SU-DHL-6 (cell line): ENCODE data around the gene PCNX3.

Experiments
- H2AFZ ChIP-seq: fragments of 200-600 bp; sonication (generic); 2 replicates; pipeline ENCODE4 v1.6.1; 2014; ENCODE audit warnings: low read depth, mild to moderate bottlenecking, moderate library complexity, mixed read lengths, antibody characterized with exemption, low read length; ENCODE audit not compliant: severe bottlenecking
- H3F3A ChIP-seq: fragments of 200-600 bp; shearing (Covaris generic); 2 replicates; pipeline ENCODE4 v1.6.0; 2016; ENCODE audit warnings: antibody characterized with exemption, mild to moderate bottlenecking; ENCODE audit not compliant: insufficient read depth
- H3K27ac ChIP-seq: fragments of 200-600 bp; sonication (generic); 2 replicates; pipeline ENCODE4 v1.5.1; 2016; ENCODE audit warnings: low read depth, mild to moderate bottlenecking, low read length, moderate library complexity, mixed read lengths
- H3K27me3 ChIP-seq: fragments of 200-600 bp; sonication (generic), shearing (Covaris generic); 2 replicates; pipeline ENCODE4 v1.6.0; 2014; ENCODE audit warnings: mild to moderate bottlenecking, low read length
- H3K36me3 ChIP-seq: fragments of 200-600 bp; sonication (generic); 2 replicates; pipeline ENCODE4 v1.6.1; 2014; ENCODE audit warnings: mild to moderate bottlenecking, low read length, mixed read lengths
- H3K4me2 ChIP-seq: fragments of 300-600, 200-600 bp; shearing (Covaris generic), sonication (generic); 2 replicates; pipeline ENCODE4 v1.6.0; 2014; ENCODE audit warnings: low read length, low read depth, mild to moderate bottlenecking; ENCODE audit not compliant: poor library complexity, severe bottlenecking
- H3K4me3 ChIP-seq: fragments of 200-600 bp; sonication (generic); 2 replicates; pipeline ENCODE4 v1.5.1; 2014; ENCODE audit warnings: antibody characterized with exemption, low read length, mild to moderate bottlenecking, mixed read lengths; ENCODE audit not compliant: insufficient read depth, poor library complexity, severe bottlenecking
- H3K79me2 ChIP-seq: fragments of 200-600 bp; sonication (generic); 2 replicates; pipeline ENCODE4 v1.6.1; 2014; ENCODE audit warnings: mild to moderate bottlenecking, low read length, moderate library complexity; ENCODE audit not compliant: insufficient read depth
- H3K9ac ChIP-seq: fragments of 200-600 bp; sonication (generic); 2 replicates; pipeline ENCODE4 v1.7.0; 2014; ENCODE audit warnings: mild to moderate bottlenecking, low read length
- H3K9me2 ChIP-seq: fragments of 200-600 bp; sonication (generic); replicated peaks from 2 replicates; pipeline ENCODE4 v1.6.1; 2014; ENCODE audit warnings: low read length; ENCODE audit not compliant: insufficient read depth
- H3K9me3 ChIP-seq: fragments of 200-600 bp; sonication (generic); 2 replicates; pipeline ENCODE4 v1.6.1; 2014; ENCODE audit warnings: low read length, mixed read lengths; ENCODE audit not compliant: insufficient read depth
- H4K20me1 ChIP-seq: fragments of 200-600 bp; sonication (generic); 2 replicates; pipeline ENCODE4 v1.6.1; 2014; ENCODE audit warnings: low read depth, mild to moderate bottlenecking, antibody characterized with exemption, low read length, moderate library complexity, mixed read lengths
- EZH2phosphoT487 ChIP-seq: fragments of 200-600 bp; sonication (generic), shearing (Covaris generic); conservative IDR thresholded peaks from 2 replicates; pipeline ENCODE4 v1.6.1; 2018; ENCODE audit warnings: mild to moderate bottlenecking, antibody characterized with exemption, low read length, moderate library complexity, mixed read lengths
- TF ChIP-seq, protein P1 (sequence below): fragments of 200-600 bp; sonication (generic); IDR thresholded peaks from one replicate; pipeline ENCODE4 v1.5.1; 2017; ENCODE audit warnings: antibody characterized with exemption, mild to moderate bottlenecking, low read length, moderate library complexity; ENCODE audit not compliant: insufficient read depth, poor library complexity, severe bottlenecking

Gene PCNX3

DNA sequence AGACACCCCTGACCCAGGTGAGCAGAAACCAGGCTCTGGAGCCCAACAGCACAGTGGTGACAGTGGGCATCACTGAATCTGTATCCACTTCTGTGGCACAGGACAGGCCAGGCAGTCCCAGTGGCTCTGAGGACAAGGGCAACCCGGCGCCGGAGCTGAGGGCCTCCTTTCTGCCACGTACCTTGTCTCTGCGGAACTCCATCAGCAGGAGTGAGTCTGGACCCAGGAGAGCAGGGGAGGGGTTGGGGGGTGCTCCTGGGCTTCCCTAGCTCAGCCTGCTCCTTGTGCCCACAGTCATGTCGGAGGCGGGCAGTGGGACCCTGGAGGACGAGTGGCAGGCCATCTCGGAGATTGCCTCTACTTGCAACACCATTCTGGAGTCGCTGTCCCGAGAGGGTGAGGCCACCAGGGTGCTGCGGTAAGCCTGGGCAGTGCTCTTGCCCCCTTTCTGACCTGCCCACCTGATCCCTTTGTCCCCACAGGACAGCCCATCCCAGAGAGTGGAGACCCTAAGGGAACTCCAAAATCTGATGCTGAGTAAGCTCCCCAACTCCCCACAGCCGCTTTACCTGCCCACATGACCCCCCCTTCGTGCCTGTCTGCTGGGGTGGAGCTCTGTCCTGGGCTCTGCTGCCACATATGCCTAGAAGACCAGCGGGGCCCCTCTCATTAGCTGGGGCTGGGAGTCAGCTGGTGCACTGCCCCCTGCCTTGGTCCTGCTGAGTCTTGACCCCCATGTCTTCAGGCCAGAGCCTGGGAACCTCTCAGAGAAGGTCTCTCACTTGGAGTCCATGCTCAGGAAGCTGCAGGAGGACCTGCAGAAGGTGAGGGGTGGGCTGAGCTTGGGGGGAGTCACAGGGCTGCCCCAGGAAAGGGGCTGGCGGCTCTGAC is 34.3 kb downstream of the PCNX3 start:
- H3K4me3 ChIP-seq, result no peak overlapping the region
- H3K27me3 ChIP-seq, result no peaks in the 10 kb centered on the region
- peaks cover 19% of the 10 kb centered on the region for H3F3A ChIP-seq
- no peak overlapping the region for H3K4me2 ChIP-seq
- H3K9me3 ChIP-seq, result no peaks in the 10 kb centered on the region
- TF ChIP-seq, protein P1, sequence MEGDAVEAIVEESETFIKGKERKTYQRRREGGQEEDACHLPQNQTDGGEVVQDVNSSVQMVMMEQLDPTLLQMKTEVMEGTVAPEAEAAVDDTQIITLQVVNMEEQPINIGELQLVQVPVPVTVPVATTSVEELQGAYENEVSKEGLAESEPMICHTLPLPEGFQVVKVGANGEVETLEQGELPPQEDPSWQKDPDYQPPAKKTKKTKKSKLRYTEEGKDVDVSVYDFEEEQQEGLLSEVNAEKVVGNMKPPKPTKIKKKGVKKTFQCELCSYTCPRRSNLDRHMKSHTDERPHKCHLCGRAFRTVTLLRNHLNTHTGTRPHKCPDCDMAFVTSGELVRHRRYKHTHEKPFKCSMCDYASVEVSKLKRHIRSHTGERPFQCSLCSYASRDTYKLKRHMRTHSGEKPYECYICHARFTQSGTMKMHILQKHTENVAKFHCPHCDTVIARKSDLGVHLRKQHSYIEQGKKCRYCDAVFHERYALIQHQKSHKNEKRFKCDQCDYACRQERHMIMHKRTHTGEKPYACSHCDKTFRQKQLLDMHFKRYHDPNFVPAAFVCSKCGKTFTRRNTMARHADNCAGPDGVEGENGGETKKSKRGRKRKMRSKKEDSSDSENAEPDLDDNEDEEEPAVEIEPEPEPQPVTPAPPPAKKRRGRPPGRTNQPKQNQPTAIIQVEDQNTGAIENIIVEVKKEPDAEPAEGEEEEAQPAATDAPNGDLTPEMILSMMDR, result no peak
- TF ChIP-seq EZH2phosphoT487, result no peak
- no peak overlapping the region for H3K9ac ChIP-seq
- no peaks in the 10 kb centered on the region for H4K20me1 ChIP-seq
- no peaks in the 10 kb centered on the region for H3K9me2 ChIP-seq
- H3K79me2 ChIP-seq, result no peaks in the 10 kb centered on the region
- H3K27ac ChIP-seq, result no peak overlapping the region
- H2AFZ ChIP-seq, result no peak overlapping the region
- no peaks in the 10 kb centered on the region for H3K36me3 ChIP-seq

DNA sequence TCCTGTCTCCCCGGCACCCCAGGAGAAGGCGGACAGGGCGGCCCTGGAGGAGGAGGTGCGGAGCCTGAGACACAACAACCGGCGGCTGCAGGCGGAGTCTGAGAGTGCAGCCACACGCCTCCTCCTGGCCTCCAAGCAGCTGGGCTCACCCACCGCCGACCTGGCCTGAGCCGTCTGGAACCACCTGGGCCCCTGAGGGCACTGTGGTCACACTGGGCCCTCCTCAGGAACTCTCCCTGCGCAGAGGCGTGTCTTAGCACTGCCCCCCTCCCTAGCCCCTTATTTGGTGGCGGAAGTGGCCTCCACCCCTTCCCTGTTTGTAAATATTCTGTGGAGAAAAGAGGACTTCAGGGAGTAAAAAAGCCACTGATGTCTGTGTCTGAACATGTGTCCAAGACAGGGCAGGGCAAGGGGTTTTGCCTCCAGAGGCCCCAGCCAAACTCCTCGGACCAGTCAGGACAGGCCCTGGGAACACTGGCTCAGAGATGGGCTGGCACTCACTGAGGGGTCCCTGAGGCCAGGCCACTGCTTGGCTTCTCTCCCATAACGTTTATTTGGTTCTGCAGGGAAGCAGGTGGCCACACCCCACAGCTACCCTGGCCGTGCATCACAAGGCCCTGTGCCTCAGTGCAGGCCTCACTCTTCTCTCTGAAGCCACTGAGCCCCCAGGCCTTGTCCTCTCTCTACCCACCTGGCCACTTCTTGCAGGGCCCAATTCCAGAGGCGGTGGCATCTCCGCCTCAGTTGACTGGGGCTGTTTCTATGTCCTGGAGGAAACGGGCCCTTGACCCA is 35.2 kb downstream of the PCNX3 start:
- Histone ChIP-seq H3K4me2 (no peak overlapping the region), H3K9me2 (no peaks in the 10 kb centered on the region), H3K9ac (no peak overlapping the region), H3K27ac (no peak overlapping the region), H3F3A (peaks cover 19% of the 10 kb centered on the region), H2AFZ (no peak overlapping the region), H4K20me1 (no peaks in the 10 kb centered on the region), H3K36me3 (no peaks in the 10 kb centered on the region), H3K4me3 (no peak overlapping the region), H3K27me3 (no peaks in the 10 kb centered on the region), H3K79me2 (no peaks in the 10 kb centered on the region), H3K9me3 (no peaks in the 10 kb centered on the region)
- no peak for TF ChIP-seq EZH2phosphoT487
- TF ChIP-seq, protein P1, result no peak

DNA sequence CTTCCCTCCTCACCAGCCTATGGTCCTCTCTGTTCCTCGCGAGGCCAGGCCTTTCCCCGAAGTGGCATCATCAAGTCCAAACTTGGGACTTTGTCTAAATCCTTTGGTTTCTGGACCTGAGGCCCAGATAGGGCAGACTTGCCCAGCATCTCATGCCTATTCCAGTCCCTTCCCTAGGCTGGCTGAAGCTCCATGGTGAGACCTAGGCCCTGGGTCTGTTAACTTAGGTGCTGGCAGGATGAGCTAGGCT is 35.7 kb downstream of the PCNX3 start:
- H3K9ac ChIP-seq, result no peak overlapping the region
- H4K20me1 ChIP-seq, result no peaks in the 10 kb centered on the region
- H3K4me3 ChIP-seq, result no peak overlapping the region
- H3K27ac ChIP-seq, result peak overlapping the region; percentile 83; the same call in 1 of the 2 replicates
- H3K79me2 ChIP-seq, result no peaks in the 10 kb centered on the region
- H3F3A ChIP-seq, result peaks cover 19% of the 10 kb centered on the region
- H3K9me3 ChIP-seq, result no peaks in the 10 kb centered on the region
- TF ChIP-seq, protein P1, result no peak
- no peak for TF ChIP-seq EZH2phosphoT487
- H3K36me3 ChIP-seq, result no peaks in the 10 kb centered on the region
- H3K27me3 ChIP-seq, result no peaks in the 10 kb centered on the region
- no peak overlapping the region for H2AFZ ChIP-seq
- no peak overlapping the region for H3K4me2 ChIP-seq
- H3K9me2 ChIP-seq, result no peaks in the 10 kb centered on the region
